ENCODE measurements around the gene FER. TPM values are rescaled to one million over a fixed set of nuclear protein-coding genes. Genes with fewer than 3 reads are reported as not detected.

Gene FER
- total and polyA plus RNA-seq, 9 of the 15 experiments (the other 6 are each of a cell fraction or from before 2014, with no cell fraction given) = 6.7 to 18.2 (median 8.9) TPM

- TF ChIP-seq MAFG (tag; conservative IDR thresholded peaks at IDR 0.05) = peak; percentile 78
- TF ChIP-seq DDX20 (tag; IDR thresholded peaks at IDR 0.05; ENCODE audit: low read depth) = no peak
- 0 out of 2 replicates have a peak, but pooled peaks have one; percentile 27 for TF ChIP-seq NFE2 (IDR thresholded peaks at IDR 0.05; ENCODE audit: low read depth)
- TF ChIP-seq ZNF512 (tag; IDR thresholded peaks at IDR 0.05) = no peak
- TF ChIP-seq ZNF316 (IDR thresholded peaks at IDR 0.05) = peak; percentile 38; the same call in 1 of the 2 replicates
- TF ChIP-seq PPARD (CRISPR knock-in tag; IDR thresholded peaks at IDR 0.05) = no peak
- TF ChIP-seq NFE2L1 (tag; IDR thresholded peaks at IDR 0.05; ENCODE audit: borderline replicate concordance, low read depth) = peak; percentile 13; the same call in 1 of the 2 replicates
- no peak for TF ChIP-seq ZKSCAN3 (CRISPR knock-in tag; IDR thresholded peaks at IDR 0.05)
- TF ChIP-seq NFIX (CRISPR knock-in tag; IDR thresholded peaks at IDR 0.05; ENCODE audit: low read depth) = no peak
Measured at GRCh38 chr5:109030360-109031143, 282.9 kb downstream of the FER start (continued).

GRCh38 chr5:109034306-109034705 lies 286.6 kb downstream of the FER start:
- no peaks in the 10 kb centered on the region for H3K9me3 ChIP-seq (replicated peaks; ENCODE audit: control insufficient read depth, insufficient read depth, low read depth, low read length)
- no peaks in the 10 kb centered on the region for H3K79me2 ChIP-seq (ENCODE audit: control insufficient read depth, insufficient read depth, low read length)
- no peak overlapping the region for H3K4me2 ChIP-seq (ENCODE audit: insufficient read depth, low read length)
- no peaks in the 10 kb centered on the region for H4K20me1 ChIP-seq (replicated peaks; ENCODE audit: control insufficient read depth, insufficient read depth, low read length)
- H3K27me3 ChIP-seq (ENCODE audit: control insufficient read depth in 2 of 2, insufficient read depth in 2 of 2, low read length in 2 of 2) = no peaks in the 10 kb centered on the region
- intact Hi-C loops (cut with micrococcal nuclease) = no loop called here
- H2AFZ ChIP-seq (ENCODE audit: low read depth, low read length) = no peak overlapping the region
- in situ Hi-C loops (cut with MboI) = no loop called here
- no peak overlapping the region for H3K4me3 ChIP-seq
- H3K36me3 ChIP-seq (ENCODE audit: control insufficient read depth, insufficient read depth, low read length) = no peaks in the 10 kb centered on the region
- no peaks in the 10 kb centered on the region for H3K9me1 ChIP-seq (ENCODE audit: control insufficient read depth, insufficient read depth, low read length)
- CTCF ChIA-PET (ENCODE audit: low intra/inter-chr PET ratio) = no interaction called here
- ATAC-seq (no peak), FAIRE-seq (no peak), DNase-seq (ENCODE audit: extremely low read depth in 1 of 4, low spot score in 3 of 4) (no peak)
- WGBS (ENCODE audit: insufficient coverage, low coverage, missing lambda C conversion rate) = 13% methylated on average over 1 of the region's 1 CpG
- H3K4me1 ChIP-seq (replicated peaks in 1 of 2; ENCODE audit: control insufficient read depth in 2 of 2, insufficient read depth in 2 of 2, low read length in 2 of 2) = peaks cover 0 to 11% of the 10 kb centered on the region in 2 experiments; a peak in 3 of 5 replicates
- H3K27ac ChIP-seq (ENCODE audit: extremely low read depth, low read depth, low read length) = no peak overlapping the region
- POLR2A ChIA-PET = interaction anchor here (0.7 kb wide), 1 partner anchor 18 kb away, joined by 3 read pairs; no protein-coding TSS in a partner anchor
- H3K9ac ChIP-seq (ENCODE audit: insufficient read depth in 1 of 2, low read depth in 2 of 2, low read length in 2 of 2) = no peak overlapping the region
- no TSS peak for BruUV-seq (replicated peaks)
- TF ChIP-seq SMARCE1 (IDR thresholded peaks at IDR 0.05) (no peak), NR3C1 (CRISPR knock-in tag; IDR thresholded peaks at IDR 0.05) (no peak), MXD1 (CRISPR knock-in tag; IDR thresholded peaks at IDR 0.05; ENCODE audit: borderline replicate concordance, poor library complexity, severe bottlenecking) (no peak), CREB1 (IDR thresholded peaks at IDR 0.05) (no peak), CREB1 (CRISPR knock-in tag; IDR thresholded peaks at IDR 0.05) (no peak), SPI1 (IDR thresholded peaks at IDR 0.05; ENCODE audit: borderline replicate concordance, low read depth, low read length) (no peak), PHB (CRISPR knock-in tag; IDR thresholded peaks at IDR 0.05) (no peak), ILK (tag; IDR thresholded peaks at IDR 0.05; ENCODE audit: borderline replicate concordance, low read depth) (no peak), ZC3H4 (CRISPR knock-in tag; IDR thresholded peaks at IDR 0.05; ENCODE audit: borderline replicate concordance) (no peak), CHD1 (IDR thresholded peaks at IDR 0.05; ENCODE audit: low read length) (no peak), NBN (IDR thresholded peaks at IDR 0.05; ENCODE audit: low read depth) (no peak), FOXK2 (conservative IDR thresholded peaks at IDR 0.05 in 1 of 2, IDR thresholded peaks at IDR 0.05 in 1 of 2; ENCODE audit: low read depth in 2 of 2) (no peak)
